DMS 273 (cell line): ENCODE measurements around the gene PCNX2.
A peak's percentile ranks its signal among the peaks of the same experiment; 100 is the strongest.

Source experiments
- DNase-seq: peaks from one replicate; lab custom pipeline; 2025; ENCODE audit not compliant: unreplicated experiment; lab: John Stamatoyannopoulos, UW

PCNX2 gene

DNA sequence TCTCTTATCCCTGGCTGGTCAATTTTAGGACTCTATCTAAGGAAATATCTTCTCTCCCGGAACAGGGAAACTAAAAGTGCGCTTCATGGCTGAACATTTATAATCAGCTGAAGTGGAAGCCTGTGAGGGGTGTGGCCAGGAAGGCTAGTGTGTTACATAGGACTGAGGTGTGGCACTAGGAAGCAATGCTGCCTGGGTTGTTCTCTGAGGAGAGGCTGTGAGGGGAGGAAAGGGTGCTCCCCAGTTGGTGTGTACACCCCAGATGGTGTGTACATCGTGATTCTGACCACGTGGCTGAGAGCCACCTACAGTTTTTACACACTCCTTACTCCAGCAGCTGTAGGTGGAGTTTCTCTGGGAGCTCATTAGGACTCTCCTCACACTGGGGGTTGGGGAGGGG lies 328.9 kb downstream of the PCNX2 start:
- peak; percentile 47 for DNase-seq

DNA sequence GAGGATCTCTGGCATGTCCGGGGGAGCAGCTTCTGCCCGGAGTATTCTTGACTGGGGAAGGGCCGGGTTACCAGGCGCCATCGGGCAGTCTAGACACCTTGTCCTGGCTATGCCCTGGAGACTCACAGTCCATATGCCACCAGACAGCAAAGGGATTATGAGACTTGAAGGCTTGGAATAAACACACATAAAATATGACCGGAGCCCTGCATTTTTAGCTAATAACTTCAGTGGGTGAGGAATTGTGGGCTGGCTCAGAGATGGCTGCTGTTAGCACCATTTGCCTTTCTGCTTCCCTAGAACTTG lies 329.7 kb downstream of the PCNX2 start:
- DNase-seq = peak; percentile 61

DNA sequence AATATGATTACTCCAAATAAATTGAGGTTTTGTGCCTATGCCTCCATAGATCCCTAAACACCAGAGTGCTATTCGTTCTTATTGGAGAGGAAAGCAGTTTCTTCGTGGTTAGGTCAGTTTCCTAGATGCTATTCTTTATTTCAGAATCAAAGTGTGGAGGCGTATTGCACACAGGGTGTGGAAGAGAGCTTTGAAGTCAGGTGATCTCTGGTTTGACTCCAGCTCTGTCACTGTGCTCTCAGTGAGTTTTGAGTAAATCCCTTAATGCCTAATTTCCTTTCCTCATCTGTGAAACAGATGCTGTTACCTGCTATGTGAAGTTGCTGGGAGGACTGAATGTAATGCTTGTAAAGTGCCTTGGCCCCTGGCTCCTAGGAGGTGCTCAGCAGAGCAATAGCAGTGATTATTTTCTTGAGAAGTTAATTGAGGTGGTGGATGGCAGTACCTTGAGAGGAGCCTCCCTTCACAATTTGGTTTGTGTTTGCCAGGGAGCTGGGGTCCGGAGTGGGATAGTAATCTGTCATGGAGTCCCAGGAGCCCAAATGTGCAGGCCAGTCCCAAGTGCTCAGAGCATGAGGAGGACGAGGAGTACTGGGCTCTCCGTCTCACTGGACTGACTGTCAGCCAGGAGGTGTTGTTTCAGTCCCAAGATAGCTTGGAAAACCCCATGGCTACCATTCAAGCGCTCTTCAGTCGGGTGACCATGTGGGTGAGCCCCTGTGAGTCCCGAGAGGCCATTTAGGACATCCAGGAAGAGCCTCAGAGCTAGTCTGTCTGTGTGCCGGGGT lies 330.2 kb downstream of the PCNX2 start:
- peak; percentile 52 for DNase-seq

DNA sequence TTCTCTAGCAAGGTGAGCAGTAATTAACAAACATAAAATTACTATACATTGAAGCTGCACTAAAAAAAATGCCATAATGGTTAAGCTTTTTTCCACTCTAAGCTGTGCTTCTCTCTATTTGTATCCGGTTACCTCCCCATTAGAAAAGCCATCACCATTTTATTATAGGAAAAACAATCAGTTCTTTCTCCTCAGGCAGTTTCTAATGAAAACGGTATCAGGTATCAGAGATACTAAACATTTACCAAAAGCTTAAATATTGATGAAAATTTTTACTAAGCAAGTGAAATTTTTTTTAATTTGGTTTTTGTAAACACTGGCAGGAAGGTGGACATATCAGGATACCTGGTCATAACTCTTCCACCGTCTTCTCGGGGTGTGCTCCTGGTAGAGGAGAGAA lies 330.9 kb downstream of the PCNX2 start:
- no peak for DNase-seq

DNA sequence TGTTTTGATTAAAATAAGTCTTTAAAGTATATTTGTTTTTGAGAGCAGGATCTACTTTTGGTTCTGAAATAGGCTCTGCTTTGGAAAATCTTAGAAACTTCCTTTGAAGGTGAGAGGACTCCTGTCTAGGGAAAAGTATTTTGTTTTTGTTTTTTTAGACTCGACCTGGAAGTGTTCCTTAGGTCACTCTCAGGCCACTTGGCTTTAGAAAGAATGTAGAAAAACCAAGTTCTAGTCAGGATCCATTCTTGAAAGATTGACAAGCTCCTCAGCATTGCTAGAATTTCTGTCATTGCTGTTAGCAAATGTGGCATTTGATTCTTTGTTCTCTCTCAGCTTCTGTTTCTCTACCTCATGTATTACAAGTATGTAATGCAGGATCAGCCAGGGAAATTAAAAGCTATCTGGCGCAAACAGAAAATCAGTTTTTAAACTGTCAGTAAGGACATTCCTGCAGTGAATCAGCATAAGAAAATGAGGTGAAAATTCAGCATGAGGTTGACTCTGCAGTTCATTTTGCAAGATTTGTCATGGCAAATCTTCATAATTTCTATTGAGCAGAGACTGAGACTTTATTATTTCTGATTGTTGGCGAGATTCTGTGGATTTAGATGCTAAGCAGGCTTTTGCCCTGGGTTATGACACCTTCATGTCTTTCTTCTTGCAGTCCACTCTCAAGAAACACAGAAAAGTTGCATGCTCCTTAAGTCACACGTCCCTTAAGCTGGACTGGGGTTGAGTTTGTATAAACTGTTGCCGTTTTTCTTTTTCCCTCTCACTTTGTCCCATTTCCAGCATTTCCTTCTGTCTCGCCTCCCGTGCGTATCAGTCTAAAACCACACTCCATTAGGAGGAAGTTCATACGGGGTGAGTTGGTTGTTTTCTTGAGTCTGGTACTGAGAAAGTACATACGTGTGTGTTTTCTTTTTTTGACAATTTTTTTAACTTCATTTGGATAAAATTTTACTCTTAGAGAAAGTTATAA lies 332.5 kb downstream of the PCNX2 start:
- no peak for DNase-seq

DNA sequence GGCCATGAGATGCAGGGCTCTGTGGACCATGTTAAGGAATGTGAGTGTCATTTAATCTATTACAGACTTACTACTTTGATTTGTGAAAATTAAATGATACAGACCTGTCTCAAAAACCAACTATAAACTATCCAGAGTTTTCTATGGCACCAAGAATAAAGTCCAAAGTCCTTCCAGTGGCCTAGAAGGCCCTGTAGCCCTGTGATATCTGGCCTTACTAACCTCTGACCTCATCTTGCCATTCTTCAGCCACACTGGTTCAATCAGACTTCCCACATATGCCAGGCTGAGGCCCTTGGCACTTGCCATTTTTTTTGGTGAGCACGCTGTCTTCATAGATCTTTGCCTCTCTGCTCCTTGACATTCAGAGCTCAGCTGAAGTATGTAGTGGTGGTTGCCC lies 337.5 kb downstream of the PCNX2 start:
- no peak for DNase-seq

DNA sequence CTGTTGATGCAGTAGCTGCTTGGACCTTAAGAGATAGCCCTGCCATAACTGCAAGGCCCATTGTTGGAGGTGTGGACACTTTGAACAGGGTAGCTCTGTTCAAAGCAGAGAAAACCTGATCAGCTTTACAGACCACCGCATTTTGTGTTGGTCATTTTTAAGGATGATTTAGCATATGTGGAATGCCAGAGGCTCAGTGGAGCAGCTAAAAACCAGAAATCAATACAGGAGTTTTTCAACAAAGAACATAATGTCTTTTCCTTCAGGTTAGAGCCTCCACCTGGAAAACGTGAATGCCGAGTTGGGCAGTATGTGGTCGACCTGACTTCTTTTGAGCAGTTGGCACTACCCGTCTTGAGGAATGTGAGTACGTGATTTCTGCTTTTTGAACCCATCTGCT lies 339.4 kb downstream of the PCNX2 start:
- no peak for DNase-seq

DNA sequence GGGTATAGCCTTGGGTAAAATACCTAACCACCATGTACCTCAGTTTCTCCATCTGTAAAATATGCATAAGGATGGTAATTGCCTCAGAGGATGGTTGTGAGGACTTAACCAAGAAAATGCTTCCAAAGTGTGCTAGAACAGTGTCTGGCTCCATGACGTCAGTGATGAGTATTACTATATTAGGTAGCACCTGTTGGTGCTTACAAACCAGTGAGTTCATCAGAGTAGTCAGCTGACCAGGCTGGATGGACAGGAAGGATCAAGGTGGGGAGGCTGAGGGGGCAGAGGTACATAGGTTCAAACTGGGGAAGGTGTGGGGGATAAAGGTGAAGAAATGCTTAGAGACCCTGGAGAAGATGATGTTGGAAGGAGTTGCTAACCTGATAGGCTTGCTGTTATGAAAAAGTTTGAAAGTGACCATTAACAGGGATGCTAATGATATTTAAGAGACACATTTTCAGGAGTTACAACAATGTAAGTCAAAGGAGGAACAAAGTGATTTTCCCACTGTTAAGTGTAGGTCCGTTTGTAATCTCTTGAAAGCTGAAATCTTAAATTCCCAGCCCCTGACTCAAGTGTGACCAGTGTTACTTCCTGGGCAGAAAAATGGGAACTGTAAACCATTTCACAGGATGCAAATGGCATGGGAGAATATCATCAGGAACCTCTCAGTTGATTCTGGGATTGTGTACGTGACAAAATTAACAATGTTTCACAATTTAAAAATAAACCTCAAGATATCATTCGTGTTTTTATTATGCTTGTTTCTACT lies 340.7 kb downstream of the PCNX2 start:
- no peak for DNase-seq

DNA sequence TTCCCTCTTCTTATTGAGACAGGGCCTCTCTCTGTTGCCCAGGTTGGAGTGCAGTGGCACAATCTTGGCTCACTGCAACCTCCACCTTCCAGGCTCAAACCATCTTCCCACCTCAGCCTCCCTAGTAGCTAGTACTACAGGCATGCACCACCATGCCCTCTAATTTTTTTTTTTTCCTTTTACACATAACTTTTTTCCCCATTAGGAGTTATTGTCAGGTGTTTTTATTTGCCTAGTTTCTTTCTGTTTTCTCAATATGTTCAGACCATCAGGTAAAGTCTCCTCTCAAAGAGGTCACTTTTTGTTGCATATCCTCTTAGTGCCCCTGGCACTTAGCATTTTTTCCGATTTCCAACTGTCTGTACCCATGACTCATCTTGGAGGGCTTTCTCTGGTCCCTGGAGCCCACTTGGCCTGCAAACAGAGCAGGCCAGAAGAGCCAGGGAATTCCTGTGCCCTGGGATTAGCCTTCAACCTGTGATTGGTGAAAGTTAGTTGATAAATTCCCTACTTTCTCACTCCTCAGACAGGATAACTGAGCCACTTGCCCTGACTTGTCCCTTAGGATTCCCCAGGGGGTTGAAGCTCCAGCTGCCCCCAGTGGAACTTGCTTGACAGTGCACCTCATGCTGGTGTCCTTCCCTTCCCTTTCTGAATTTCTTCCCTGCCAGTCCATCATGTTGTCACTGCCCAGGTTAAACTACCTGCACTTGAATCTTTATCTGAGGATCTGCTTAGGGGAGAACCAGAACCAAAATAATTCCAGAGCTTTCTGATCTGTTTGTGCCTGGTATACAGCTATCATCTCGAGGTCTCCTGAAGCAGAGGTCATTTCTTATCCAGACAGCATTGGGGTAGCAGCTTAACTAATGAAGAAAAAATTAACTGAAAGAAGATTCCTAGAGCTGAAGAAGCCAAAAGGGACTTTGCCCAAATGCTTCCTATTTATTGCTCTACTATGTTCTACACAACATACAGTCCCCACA lies 342.7 kb downstream of the PCNX2 start:
- peak; percentile 80 for DNase-seq

DNA sequence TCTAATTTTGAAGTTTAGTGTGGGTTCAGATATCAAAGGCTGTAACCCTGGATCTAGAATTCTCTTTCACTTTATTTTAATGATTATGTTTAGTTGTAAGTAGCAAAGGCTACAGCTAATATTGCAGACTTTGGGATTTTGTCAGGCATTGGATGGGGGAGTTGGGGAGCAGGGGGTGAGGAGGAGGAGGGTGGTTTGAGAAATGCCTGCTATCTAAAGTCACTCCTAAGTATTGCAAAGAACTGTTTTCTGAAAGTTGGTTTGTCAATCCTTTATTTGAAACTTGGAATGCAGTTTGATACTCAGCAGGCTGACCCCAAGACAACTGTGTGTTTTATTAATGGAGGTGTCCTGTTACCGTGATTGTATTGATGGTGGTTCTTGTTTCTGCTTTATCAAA lies 343.9 kb downstream of the PCNX2 start:
- DNase-seq = no peak

DNA sequence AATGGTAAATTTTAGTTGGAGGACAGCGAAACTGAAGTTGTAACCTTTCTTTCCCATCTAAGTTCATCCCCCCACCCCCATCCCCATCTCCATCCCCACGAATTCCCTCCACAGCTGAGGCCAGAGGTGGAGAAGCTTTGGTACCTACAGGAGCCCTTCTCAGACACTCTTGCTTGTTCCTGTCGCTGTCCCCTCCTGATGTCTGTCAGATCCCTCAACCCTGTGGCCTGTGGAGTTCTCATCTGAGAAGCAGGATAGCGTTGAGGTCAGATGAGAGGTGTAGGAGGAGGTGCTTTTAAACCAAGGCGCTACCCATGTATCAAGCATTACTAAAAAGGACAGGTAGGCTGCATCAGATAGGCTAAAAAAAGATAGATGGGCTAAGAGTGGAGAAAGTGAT lies 344.3 kb downstream of the PCNX2 start:
- peak; percentile 51 for DNase-seq

DNA sequence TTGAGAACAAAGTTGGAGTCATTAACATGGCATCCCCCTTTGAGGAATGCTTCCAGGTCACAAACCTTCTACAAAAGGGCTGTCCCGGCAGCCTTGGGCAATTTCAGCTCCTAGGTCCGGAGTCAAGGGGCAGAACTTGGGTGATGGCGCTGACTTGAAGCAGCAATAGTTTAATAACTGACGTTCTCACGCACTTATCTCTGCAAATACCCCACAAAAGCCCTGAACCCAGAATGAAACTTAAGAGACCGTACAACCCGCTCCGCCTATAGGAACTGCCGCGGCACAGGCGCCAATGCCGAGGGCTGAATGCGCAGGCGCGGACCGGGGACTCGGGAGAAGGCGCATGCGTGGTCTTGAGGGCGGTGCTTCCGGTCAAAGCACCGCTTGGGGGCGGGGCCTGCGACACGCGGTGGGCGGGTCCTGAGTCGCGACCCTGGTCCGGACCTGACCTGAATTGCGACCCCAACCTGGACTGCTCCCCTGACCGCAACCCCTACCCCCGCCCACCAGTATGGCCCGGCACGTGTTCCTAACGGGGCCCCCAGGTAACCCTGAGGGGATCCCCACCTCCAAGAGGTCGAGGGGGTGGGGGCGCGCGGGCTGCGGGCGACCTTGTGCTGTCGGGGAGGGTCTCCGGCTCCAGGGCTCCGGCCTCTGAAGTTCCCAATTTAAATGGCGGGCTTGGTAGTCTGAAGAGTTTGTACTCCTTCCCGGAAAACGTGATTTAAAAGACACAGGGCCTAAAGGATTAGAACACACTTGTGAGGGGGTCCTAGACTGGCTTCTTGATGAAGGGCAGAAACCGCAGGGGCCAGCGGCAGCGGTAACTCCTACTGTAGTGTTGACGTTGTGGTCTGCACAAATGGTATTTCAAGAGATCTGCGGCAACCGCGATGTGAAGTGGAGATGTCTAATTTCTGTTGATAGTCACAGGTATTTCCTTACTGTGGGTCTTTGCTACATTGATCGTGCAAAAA lies 345.0 kb downstream of the PCNX2 start, which contains the start of gene NTPCR:
TSS of gene NTPCR (plus strand) at position 415 of the 980 bp plus-strand sequence. CDS start at position 515, 100 bp downstream.
- DNase-seq = peak; percentile 97

DNA sequence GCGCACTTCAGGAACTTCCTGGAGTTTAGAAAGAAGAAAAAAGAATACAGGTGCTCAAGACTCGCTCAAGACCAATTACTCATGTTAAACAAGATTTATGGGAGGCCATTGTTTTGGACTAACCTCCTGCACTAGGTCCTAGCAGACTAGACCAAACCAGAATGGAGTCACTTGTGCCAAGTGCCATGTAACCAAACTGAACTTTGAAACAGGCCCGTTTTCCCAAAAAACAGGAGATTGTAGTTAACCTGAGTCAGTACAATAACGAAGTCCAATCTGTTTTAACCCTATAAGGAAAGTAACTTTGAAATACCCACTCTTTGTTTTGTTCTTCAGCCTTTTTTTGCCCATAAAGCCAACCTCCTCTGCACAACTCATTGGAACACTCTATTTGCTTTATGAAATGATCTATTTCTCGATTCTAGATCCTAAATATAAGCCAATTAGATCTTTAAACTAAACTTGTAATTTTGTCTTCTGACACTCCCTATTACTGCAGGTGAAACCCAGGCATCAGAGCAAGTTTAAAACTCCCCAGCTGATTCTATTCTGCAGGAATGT lies 345.8 kb downstream of the PCNX2 start:
- no peak for DNase-seq

DNA sequence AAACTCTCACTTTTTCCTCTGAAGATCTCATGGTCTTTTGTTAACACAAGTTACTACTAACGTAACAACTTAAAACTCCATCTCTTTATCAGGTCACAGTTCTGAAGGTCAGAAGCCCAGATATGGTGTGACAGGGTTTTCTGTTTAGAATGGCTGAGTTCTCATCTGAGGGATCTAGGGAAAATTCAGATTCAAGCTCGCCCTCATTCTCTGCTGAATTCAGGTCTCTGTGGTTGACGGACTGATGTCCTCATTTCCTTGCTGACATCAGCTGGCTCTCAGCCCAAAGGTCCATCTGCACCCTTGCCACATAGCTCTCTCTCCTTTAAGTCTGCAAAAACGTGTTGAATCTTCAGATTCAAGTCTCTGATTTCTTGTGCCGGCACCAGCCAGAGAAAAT lies 351.2 kb downstream of the PCNX2 start:
- peak; percentile 39 for DNase-seq

DNA sequence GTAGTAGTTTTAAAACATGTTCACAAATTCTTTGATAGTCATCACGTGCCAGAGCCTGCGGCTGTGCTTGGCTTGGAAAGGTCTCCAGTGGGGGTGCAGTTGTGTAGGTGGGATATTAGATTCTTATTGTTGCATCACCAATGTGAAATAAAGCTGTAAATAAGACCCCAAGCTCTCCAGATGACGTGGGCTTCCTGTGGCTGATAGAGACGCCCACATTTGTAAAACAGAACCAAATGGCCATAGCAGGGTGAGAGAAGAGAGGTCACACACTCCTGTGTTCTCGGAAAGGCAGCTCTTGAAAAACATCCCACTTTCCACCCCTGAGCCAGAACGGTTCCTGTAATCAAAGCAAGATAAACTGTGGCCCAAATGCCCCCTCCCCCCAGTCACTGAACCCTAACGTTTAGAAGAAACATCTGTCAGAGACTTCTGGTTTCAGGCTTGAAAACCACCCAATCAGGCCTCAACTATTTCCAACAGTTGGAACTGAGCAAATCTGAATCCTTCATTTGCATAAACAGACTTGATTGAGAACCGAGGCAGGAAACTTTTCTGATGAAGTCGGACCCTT lies 351.8 kb downstream of the PCNX2 start:
- peak; percentile 12 for DNase-seq

DNA sequence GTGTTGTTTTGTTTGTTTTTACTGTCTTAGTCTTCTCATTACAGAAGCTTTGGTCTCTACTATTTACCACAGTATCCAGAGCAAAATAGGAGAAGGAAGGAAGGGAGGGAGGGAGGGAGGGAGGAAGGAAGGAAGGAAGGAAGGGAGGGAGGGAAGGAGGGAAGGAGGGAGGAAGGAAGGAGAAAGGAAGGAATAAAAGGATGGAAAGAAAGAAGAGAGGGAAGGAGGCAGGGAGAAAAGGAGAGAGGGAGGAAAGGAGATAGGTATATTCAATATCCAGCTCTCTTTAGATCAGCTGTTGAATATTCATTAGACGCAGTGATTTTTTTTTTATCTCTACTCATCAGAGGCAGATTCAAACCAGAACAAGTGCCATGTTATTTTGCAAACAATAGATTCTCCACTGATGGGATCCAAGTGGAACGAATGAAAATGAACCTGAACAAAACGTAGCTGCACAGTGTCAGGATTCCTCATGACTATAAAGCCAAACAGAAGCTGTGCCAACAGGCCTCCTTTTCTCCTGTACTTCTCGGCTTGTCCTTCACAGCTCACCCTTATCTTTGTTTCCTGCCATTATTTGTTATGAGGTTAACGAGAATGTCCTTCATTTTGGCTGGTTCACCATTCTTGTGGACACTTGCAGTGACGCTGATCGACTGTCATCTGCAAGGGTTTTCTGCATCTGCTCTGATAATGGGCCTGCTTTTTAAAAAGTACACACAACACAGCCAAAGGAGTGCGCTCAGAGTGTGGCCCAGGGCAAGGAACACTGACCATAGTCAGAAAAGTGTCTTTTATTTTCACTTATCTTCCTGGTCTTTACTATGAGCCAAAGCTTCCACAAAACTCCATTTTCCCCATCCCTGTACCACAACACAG lies 352.9 kb downstream of the PCNX2 start:
- no peak for DNase-seq

DNA sequence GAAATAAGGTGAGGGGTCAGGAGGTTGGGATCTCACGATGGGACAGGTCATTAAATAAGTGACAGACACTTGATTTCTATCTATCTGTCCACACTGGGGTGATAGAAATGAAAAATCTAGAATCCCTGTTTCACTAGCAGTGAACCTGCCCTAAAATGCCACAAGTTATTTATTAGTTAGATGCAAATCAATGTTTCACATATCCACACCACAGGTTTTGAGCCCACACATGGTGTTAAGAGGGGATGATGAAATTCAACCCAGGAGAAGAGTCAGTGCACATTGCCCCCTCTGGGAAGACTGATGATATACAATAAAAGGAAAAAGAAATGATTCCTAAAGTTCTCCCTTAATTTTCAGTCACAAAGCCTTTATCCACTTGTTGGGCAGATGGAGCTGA lies 355.3 kb downstream of the PCNX2 start:
- no peak for DNase-seq
